Erythroblast (primary cell): Measurements from ENCODE around the gene GPX4.

Experiments
- GATA1 ChIP-seq: IDR thresholded peaks from 2 replicates; pipeline ENCODE4 v1.6.1; 2011; ENCODE audit warnings: low read depth, mild to moderate bottlenecking, control low read depth, low read length, moderate library complexity
- POLR2A ChIP-seq: IDR thresholded peaks from 2 replicates; pipeline ENCODE4 v1.6.1; 2011; ENCODE audit warnings: mild to moderate bottlenecking, low read length

DNA sequence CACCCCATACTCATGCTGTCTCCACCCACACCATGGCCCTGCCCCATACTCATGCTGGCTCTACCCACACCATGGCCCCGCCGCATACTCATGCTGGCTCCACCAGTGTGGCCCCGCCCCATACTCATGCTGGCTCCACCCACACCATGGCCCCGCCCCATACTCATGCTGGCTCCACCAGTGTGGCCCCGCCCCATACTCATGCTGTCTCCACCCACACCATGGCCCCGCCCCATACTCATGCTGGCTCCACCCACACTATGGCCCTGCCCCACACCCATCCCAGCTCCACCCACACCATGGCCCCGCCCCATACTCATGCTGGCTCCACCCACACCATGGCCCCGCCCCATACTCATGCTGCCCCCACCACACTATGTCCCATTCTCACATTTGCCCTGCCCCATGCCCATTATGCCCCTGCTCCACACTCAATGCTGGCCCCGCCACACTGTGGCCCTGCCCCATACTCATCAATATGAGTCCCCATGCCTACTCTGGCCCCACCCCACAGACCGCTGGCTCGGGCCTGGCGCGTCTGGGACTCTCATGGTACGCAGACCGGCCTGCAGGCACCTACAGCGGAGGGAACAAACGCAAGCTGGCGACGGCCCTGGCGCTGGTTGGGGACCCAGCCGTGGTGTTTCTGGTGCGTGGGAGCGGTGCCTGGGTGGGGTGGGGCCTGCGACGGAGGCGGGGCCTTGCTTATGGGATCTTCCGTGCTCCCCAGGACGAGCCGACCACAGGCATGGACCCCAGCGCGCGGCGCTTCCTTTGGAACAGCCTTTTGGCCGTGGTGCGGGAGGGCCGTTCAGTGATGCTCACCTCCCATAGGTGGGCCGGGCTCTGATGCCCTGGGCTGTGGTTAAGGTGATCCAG is 40.5 kb upstream of the GPX4 start:
- TF ChIP-seq POLR2A (no peak), GATA1 (no peak)
